Mesothelial cell of epicardium (in vitro differentiated cells): ENCODE results near the gene OSCP1. TPM values are rescaled to one million over a fixed set of nuclear protein-coding genes. Genes with fewer than 3 reads are reported as not detected.

Experiments
- DNase-seq, 2 experiments: peaks; one replicate each; pipeline ENCODE4 v3.0.0; 2021; ENCODE audit warnings: low spot score in 2 of 2; ENCODE audit not compliant: unreplicated experiment in 2 of 2
- H3K27ac Mint-ChIP-seq: 2 replicates; pipeline ENCODE4 v1.8.0; 2021; ENCODE audit warnings: mixed read lengths
- H3K27me3 Mint-ChIP-seq: 2 replicates; pipeline ENCODE4 v1.8.0; 2021; ENCODE audit warnings: low read depth, mixed read lengths
- H3K36me3 Mint-ChIP-seq: 2 replicates; pipeline ENCODE4 v1.8.0; 2021; ENCODE audit warnings: mixed read lengths
- H3K4me1 Mint-ChIP-seq: 2 replicates; pipeline ENCODE4 v1.8.0; 2021; ENCODE audit warnings: mixed read lengths
- H3K4me3 Mint-ChIP-seq: 2 replicates; pipeline ENCODE4 v1.8.0; 2021; ENCODE audit warnings: mild to moderate bottlenecking, moderate library complexity, mixed read lengths
- H3K9me3 Mint-ChIP-seq: 2 replicates; pipeline ENCODE4 v1.8.0; 2021; ENCODE audit warnings: mixed read lengths
- total RNA-seq: library from RNA; stranded (reverse); gene quantifications from 3 replicates; pipeline ENCODE4 v1.2.1, GENCODE V29; 2021
- TF ChIP-seq, protein P1 (sequence below): fragments of 200-600 bp; sonication (generic); IDR thresholded peaks from one replicate; pipeline ENCODE4 v1.5.0; 2021; ENCODE audit warnings: antibody characterized with exemption; ENCODE audit not compliant: unreplicated experiment

OSCP1 gene
- total RNA-seq, 1 donor from 2014 or later, result 7.0 TPM

GRCh38 chr1:36447450-36447849 lies 2.8 kb downstream of the OSCP1 start:
- DNase-seq, result no peak
- Mint-ChIP-seq H3K36me3 (no peaks in the 10 kb centered on the region), H3K4me3 (no peak overlapping the region), H3K9me3 (no peaks in the 10 kb centered on the region), H3K4me1 (peaks cover 36% of the 10 kb centered on the region), H3K27me3 (no peaks in the 10 kb centered on the region), H3K27ac (no peak overlapping the region)
- TF ChIP-seq, protein P1, sequence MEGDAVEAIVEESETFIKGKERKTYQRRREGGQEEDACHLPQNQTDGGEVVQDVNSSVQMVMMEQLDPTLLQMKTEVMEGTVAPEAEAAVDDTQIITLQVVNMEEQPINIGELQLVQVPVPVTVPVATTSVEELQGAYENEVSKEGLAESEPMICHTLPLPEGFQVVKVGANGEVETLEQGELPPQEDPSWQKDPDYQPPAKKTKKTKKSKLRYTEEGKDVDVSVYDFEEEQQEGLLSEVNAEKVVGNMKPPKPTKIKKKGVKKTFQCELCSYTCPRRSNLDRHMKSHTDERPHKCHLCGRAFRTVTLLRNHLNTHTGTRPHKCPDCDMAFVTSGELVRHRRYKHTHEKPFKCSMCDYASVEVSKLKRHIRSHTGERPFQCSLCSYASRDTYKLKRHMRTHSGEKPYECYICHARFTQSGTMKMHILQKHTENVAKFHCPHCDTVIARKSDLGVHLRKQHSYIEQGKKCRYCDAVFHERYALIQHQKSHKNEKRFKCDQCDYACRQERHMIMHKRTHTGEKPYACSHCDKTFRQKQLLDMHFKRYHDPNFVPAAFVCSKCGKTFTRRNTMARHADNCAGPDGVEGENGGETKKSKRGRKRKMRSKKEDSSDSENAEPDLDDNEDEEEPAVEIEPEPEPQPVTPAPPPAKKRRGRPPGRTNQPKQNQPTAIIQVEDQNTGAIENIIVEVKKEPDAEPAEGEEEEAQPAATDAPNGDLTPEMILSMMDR, result no peak

- TF ChIP-seq, protein P1, result no peak
- Mint-ChIP-seq H3K4me3 (no peak overlapping the region), H3K36me3 (no peaks in the 10 kb centered on the region), H3K4me1 (peaks cover 36% of the 10 kb centered on the region), H3K9me3 (no peaks in the 10 kb centered on the region), H3K27ac (peak overlapping the region; percentile 58), H3K27me3 (no peaks in the 10 kb centered on the region)
- DNase-seq, result no peak
These were observed 3.5 kb downstream of the OSCP1 start for GRCh38 chr1:36446746-36447145.

GRCh38 chr1:36446271-36446670 lies 4.0 kb downstream of the OSCP1 start:
- Mint-ChIP-seq H3K27me3 (no peaks in the 10 kb centered on the region), H3K36me3 (no peaks in the 10 kb centered on the region), H3K27ac (no peak overlapping the region), H3K4me3 (no peak overlapping the region), H3K9me3 (no peaks in the 10 kb centered on the region), H3K4me1 (peaks cover 32% of the 10 kb centered on the region)
- no peak for DNase-seq
- TF ChIP-seq, protein P1, result no peak

DNA sequence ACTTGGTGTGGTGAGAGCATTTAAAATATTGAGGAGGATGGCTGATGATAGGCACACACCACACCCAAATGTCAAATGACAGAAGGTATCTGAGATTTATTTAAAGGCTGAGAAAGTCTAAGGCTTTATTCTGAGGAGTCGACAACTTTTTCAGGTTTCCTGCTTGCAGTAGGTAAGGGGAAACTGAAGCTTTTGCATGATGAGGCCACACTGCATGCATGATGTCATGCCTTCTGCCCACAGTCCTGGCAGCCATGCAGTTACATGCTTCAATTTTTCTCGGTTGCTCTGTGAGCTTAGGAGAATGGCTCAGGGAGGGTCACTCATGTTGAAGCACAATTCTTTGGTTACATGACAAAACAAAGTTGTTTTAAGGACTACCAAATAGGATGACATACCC lies 7.0 kb downstream of the OSCP1 start:
- TF ChIP-seq, protein P1, result no peak
- no peak overlapping the region for H3K4me3 Mint-ChIP-seq
- peaks cover 36% of the 10 kb centered on the region for H3K4me1 Mint-ChIP-seq
- H3K9me3 Mint-ChIP-seq, result no peaks in the 10 kb centered on the region
- DNase-seq, result no peak
- no peak overlapping the region for H3K27ac Mint-ChIP-seq
- no peaks in the 10 kb centered on the region for H3K36me3 Mint-ChIP-seq
- no peaks in the 10 kb centered on the region for H3K27me3 Mint-ChIP-seq

GRCh38 chr1:36442337-36442736 lies 7.9 kb downstream of the OSCP1 start:
- no peaks in the 10 kb centered on the region for H3K9me3 Mint-ChIP-seq
- H3K36me3 Mint-ChIP-seq, result no peaks in the 10 kb centered on the region
- peaks cover 35% of the 10 kb centered on the region for H3K4me1 Mint-ChIP-seq
- no peak overlapping the region for H3K27ac Mint-ChIP-seq
- no peak for DNase-seq
- no peak overlapping the region for H3K4me3 Mint-ChIP-seq
- no peaks in the 10 kb centered on the region for H3K27me3 Mint-ChIP-seq
- TF ChIP-seq, protein P1, result no peak

GRCh38 chr1:36440646-36441045 lies 9.6 kb downstream of the OSCP1 start:
- TF ChIP-seq, protein P1, result no peak
- peaks cover 38% of the 10 kb centered on the region for H3K4me1 Mint-ChIP-seq
- H3K27me3 Mint-ChIP-seq, result no peaks in the 10 kb centered on the region
- H3K27ac Mint-ChIP-seq, result peak overlapping the region; percentile 79
- no peak overlapping the region for H3K4me3 Mint-ChIP-seq
- no peak for DNase-seq
- no peaks in the 10 kb centered on the region for H3K9me3 Mint-ChIP-seq
- peaks cover 2% of the 10 kb centered on the region for H3K36me3 Mint-ChIP-seq
